PC-9 (cell line): ENCODE results near the gene CKM. TPM values are rescaled to one million over a fixed set of nuclear protein-coding genes. Genes with fewer than 3 reads are reported as not detected.
"Not testable (repeated sequence)": the region's sequence is repeated elsewhere in the genome, so short reads cannot be mapped to it uniquely, and the experiment has no call there.

ENCODE experiments used
- BruUV-seq: library from RNA; stranded (reverse); fragments of 400-500 nt; replicated peaks from 2 replicates; lab custom pipeline; 2021; lab: Mats Ljungman, UMichigan
- CTCF ChIA-PET: fragments of 300-600 bp; sonication (Branson Sonifier 250); formaldehyde crosslinking; loops from one replicate; lab custom pipeline; 2022; ENCODE audit warnings: antibody characterized with exemption; lab: Charles Lee
- POLR2A ChIA-PET: fragments of 300-600 bp; sonication (Branson Sonifier 250); formaldehyde crosslinking; loops from one replicate; lab custom pipeline; 2022; ENCODE audit warnings: antibody characterized with exemption; ENCODE audit not compliant: unreplicated experiment; lab: Charles Lee
- DNase-seq, 2 experiments: peaks; one replicate each; pipeline versions ENCODE4 v3.0.0 to v3.0.0-alpha.2; 2015 to 2022; ENCODE audit warnings: mixed read lengths in 1 of 2
- H2AFZ ChIP-seq: fragments of 200-600 bp; sonication (generic); 2 replicates; pipeline ENCODE4 v1.8.1; 2017; ENCODE audit warnings: antibody characterized with exemption
- H3F3A ChIP-seq: fragments of 200-600 bp; sonication (generic); 2 replicates; pipeline ENCODE4 v1.8.1; 2017; ENCODE audit warnings: antibody characterized with exemption, mild to moderate bottlenecking, low read depth; ENCODE audit not compliant: insufficient read depth
- H3K27ac ChIP-seq: fragments of 200-600 bp; sonication (generic); 2 replicates; pipeline ENCODE4 v1.6.1; 2016; ENCODE audit warnings: mixed run types
- H3K27me3 ChIP-seq: fragments of 200-600 bp; sonication (generic); 2 replicates; pipeline ENCODE4 v1.6.1; 2016; ENCODE audit warnings: low read depth, mixed run types; ENCODE audit not compliant: insufficient read depth
- H3K36me3 ChIP-seq: fragments of 200-600 bp; sonication (generic); 2 replicates; pipeline ENCODE4 v1.6.1; 2016; ENCODE audit warnings: low read depth, mixed run types
- H3K4me1 ChIP-seq: fragments of 200-600 bp; sonication (generic); replicated peaks from 2 replicates; pipeline ENCODE4 v1.6.1; 2016; ENCODE audit warnings: mixed run types; ENCODE audit not compliant: insufficient read depth
- H3K4me2 ChIP-seq: fragments of 200-600 bp; sonication (generic); 2 replicates; pipeline ENCODE4 v1.6.1; 2017; ENCODE audit warnings: mixed run types
- H3K4me3 ChIP-seq: fragments of 200-600 bp; sonication (generic); 2 replicates; pipeline ENCODE4 v1.6.1; 2016; ENCODE audit warnings: mixed run types
- H3K79me2 ChIP-seq: fragments of 200-600 bp; sonication (generic); 2 replicates; pipeline ENCODE4 v1.6.1; 2017; ENCODE audit warnings: low read depth, mixed run types
- H3K9me2 ChIP-seq: fragments of 200-600 bp; sonication (generic); 2 replicates; pipeline ENCODE4 v1.8.1; 2017; ENCODE audit warnings: mild to moderate bottlenecking; ENCODE audit not compliant: insufficient read depth
- H3K9me3 ChIP-seq: fragments of 200-600 bp; sonication (generic); 2 replicates; pipeline ENCODE4 v1.8.1; 2016; ENCODE audit warnings: low read depth; ENCODE audit not compliant: insufficient read depth
- H4K20me1 ChIP-seq: fragments of 200-600 bp; sonication (generic); 2 replicates; pipeline ENCODE4 v1.8.1; 2017; ENCODE audit not compliant: insufficient read depth
- EZH2 ChIP-seq: fragments of 200-600 bp; sonication (generic); IDR thresholded peaks from 2 replicates; pipeline ENCODE4 v1.8.0; 2017; ENCODE audit warnings: antibody characterized with exemption, low read depth
- intact Hi-C: fragments of 100-400 bp; cut with micrococcal nuclease; formaldehyde crosslinking; loops from one replicate; pipeline ENCODE4 v1.10.0; 2022; ENCODE audit not compliant: unreplicated experiment
- total RNA-seq: library from RNA; stranded (reverse); gene quantifications from 2 replicates; pipeline ENCODE4 v1.2.3, GENCODE V29; 2021
- TF ChIP-seq, protein P1 (sequence below): fragments of 200-600 bp; sonication (generic); conservative IDR thresholded peaks from 2 replicates; pipeline ENCODE4 v1.6.1; 2017; ENCODE audit warnings: mixed run types, antibody characterized with exemption, mild to moderate bottlenecking, moderate library complexity

Gene CKM
- total RNA-seq, 1 experiment from 2014 or later = not detected

DNA sequence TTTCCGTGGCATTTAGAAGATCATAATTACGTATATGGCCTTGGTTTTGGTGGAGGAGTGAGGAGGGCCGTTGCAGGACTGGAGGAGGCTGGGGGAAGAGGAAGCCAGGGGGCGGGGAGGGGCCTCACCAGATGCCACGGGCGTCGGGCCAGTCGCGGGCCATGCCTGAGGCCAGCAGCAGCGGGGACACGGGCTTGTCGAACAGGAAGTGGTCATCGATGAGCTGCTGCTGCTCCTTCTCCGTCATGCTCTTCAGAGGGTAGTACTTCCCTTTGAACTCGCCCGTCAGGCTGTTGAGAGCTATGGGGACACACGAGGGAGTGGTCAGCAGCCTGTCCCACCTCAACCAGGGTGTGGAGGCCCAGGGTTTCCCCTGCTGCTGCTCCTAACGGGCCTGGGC, 11.1 kb downstream of the CKM start:
- Histone ChIP-seq H3K4me2 (no peak overlapping the region), H3K4me3 (no peak overlapping the region), H3K27me3 (peaks cover 30% of the 10 kb centered on the region), H4K20me1 (no peaks in the 10 kb centered on the region), H3K79me2 (no peaks in the 10 kb centered on the region), H3K4me1 (no peaks in the 10 kb centered on the region), H3F3A (peaks cover 12% of the 10 kb centered on the region), H2AFZ (no peak overlapping the region), H3K9me2 (no peaks in the 10 kb centered on the region), H3K27ac (no peak overlapping the region), H3K36me3 (no peaks in the 10 kb centered on the region), H3K9me3 (no peaks in the 10 kb centered on the region)
- POLR2A ChIA-PET = interaction anchor here (0.7 kb wide), 1 partner anchor 421 kb away, joined by 3 read pairs; no protein-coding TSS in a partner anchor
- intact Hi-C loops = no loop called here
- CTCF ChIA-PET = no interaction called here
- TF ChIP-seq, protein P1, sequence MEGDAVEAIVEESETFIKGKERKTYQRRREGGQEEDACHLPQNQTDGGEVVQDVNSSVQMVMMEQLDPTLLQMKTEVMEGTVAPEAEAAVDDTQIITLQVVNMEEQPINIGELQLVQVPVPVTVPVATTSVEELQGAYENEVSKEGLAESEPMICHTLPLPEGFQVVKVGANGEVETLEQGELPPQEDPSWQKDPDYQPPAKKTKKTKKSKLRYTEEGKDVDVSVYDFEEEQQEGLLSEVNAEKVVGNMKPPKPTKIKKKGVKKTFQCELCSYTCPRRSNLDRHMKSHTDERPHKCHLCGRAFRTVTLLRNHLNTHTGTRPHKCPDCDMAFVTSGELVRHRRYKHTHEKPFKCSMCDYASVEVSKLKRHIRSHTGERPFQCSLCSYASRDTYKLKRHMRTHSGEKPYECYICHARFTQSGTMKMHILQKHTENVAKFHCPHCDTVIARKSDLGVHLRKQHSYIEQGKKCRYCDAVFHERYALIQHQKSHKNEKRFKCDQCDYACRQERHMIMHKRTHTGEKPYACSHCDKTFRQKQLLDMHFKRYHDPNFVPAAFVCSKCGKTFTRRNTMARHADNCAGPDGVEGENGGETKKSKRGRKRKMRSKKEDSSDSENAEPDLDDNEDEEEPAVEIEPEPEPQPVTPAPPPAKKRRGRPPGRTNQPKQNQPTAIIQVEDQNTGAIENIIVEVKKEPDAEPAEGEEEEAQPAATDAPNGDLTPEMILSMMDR = no peak
- TF ChIP-seq EZH2 = no peak
- BruUV-seq = no TSS peak
- DNase-seq = no peak

DNA sequence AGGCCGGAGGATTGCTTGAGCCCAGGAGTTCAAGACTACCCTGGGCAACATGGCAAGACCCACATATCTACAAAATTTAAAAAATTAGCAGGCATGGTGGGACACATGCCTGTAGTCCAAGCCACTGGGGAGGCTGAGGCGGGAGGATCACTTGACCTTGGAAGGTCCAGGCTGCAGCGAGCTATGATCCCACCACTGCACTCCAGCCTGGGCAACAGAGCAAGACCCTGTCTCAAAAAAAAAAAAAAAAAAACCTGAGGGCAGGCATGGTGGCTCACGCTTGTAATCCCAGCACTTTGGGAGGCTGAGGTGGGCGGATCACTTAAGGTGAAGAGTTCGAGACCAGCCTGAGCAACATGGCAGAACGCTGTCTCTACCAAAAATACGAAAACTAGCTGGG, 13.4 kb downstream of the CKM start:
- H2AFZ ChIP-seq, BruUV-seq, H3K9me2 ChIP-seq, H3K4me3 ChIP-seq, H3K4me2 ChIP-seq, H3K9me3 ChIP-seq, H4K20me1 ChIP-seq, H3K36me3 ChIP-seq, H3K4me1 ChIP-seq, DNase-seq, intact Hi-C loops, H3K79me2 ChIP-seq, CTCF ChIA-PET, POLR2A ChIA-PET, H3K27ac ChIP-seq, H3K27me3 ChIP-seq: not testable (repeated sequence)
- peaks cover 12% of the 10 kb centered on the region for H3F3A ChIP-seq

DNA sequence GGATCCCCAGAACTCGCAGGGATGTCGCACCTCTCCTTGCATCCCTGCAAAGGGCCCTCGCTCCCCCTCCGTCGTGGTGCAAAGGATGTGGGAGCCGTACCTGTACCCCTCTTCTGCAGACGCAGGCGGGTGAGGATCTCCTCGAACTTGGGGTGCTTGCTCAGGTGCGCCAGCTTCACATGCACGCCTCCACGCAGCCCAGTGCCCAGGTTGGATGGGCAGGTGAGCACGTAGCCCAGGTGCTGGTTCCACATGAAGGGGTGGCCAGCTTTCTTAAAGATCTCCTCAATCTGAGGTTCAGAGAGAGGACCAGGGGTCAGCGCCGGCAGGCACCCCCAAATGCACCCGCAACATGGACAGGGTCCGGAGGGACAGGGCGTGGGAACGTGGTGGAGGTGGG, 15.3 kb downstream of the CKM start:
- Histone ChIP-seq H3K9me3 (no peaks in the 10 kb centered on the region), H3K27ac (no peak overlapping the region), H3K4me1 (no peaks in the 10 kb centered on the region), H3K36me3 (no peaks in the 10 kb centered on the region), H3K79me2 (no peaks in the 10 kb centered on the region), H3F3A (peaks cover 12% of the 10 kb centered on the region), H4K20me1 (no peaks in the 10 kb centered on the region), H3K9me2 (no peaks in the 10 kb centered on the region), H3K4me3 (no peak overlapping the region), H3K27me3 (no peaks in the 10 kb centered on the region), H2AFZ (no peak overlapping the region), H3K4me2 (no peak overlapping the region)
- DNase-seq = no peak
- TF ChIP-seq EZH2 = no peak
- TF ChIP-seq, protein P1 = no peak
- ChIA-PET CTCF (interaction anchor here (0.6 kb wide), 1 partner anchor 338 kb away, joined by 9 read pairs; no protein-coding TSS in a partner anchor), POLR2A (no interaction called here)
- intact Hi-C loops = no loop called here
- no TSS peak for BruUV-seq

DNA sequence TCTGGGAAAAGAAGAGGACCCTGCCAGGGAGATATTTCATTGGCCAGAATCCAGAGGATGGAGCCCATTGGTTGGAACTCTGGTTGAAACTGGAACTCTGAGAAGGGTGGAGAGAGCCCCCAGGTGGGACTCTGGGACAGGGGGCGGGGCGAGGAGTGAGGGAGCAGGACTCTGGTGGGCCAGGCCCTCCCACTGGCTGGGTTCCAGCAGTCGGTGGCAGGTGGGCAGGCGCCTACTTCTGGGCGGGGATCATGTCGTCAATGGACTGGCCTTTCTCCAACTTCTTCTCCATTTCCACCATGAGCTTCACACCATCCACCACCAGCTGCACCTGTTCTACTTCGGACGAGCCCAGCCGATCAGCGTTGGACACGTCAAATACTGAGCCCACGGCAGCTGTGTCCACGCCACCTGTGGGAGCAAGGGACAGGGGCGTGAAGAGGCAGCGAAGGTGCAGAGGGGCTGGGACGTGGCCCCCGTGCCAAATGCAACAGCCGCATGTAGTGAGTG, 16.1 kb downstream of the CKM start:
- intact Hi-C loops = no loop called here
- H3K27me3 ChIP-seq = no peaks in the 10 kb centered on the region
- no peaks in the 10 kb centered on the region for H3K4me1 ChIP-seq
- CTCF ChIA-PET = no interaction called here
- no TSS peak for BruUV-seq
- POLR2A ChIA-PET = interaction anchor here (0.6 kb wide), 1 partner anchor 241 kb away, joined by 21 read pairs; no protein-coding TSS in a partner anchor
- H3K9me2 ChIP-seq = no peaks in the 10 kb centered on the region
- H3K4me2 ChIP-seq = no peak overlapping the region
- no peak overlapping the region for H3K4me3 ChIP-seq
- H3K36me3 ChIP-seq = no peaks in the 10 kb centered on the region
- peaks cover 17% of the 10 kb centered on the region for H3F3A ChIP-seq
- no peak for DNase-seq
- no peaks in the 10 kb centered on the region for H4K20me1 ChIP-seq
- H3K27ac ChIP-seq = no peak overlapping the region
- no peak for TF ChIP-seq EZH2
- TF ChIP-seq, protein P1 = no peak
- H3K9me3 ChIP-seq = no peaks in the 10 kb centered on the region
- H2AFZ ChIP-seq = no peak overlapping the region
- H3K79me2 ChIP-seq = no peaks in the 10 kb centered on the region
